Right atrium auricular region (tissue), 2 donors: Measurements from ENCODE around the gene LRRC3. TPM values are rescaled to one million over a fixed set of nuclear protein-coding genes. Genes with fewer than 3 reads are reported as not detected.

Experiments
- DNase-seq: peaks from one replicate; pipeline ENCODE4 v3.0.0-alpha.2; 2019; ENCODE audit warnings: low spot score
- H3K27ac ChIP-seq, 2 donors: fragments of 200-600 bp; sonication (generic); 1 replicate in 1 of 2; 2 replicates in 1 of 2; pipeline ENCODE4 v1.5.1; 2016 to 2019
- H3K27me3 ChIP-seq, 2 donors: fragments of 200-600 bp; sonication (generic); one replicate each; pipeline versions ENCODE4 v1.5.1 to v1.6.0; 2017 to 2019
- H3K36me3 ChIP-seq: fragments of 200-600 bp; sonication (generic); one replicate; pipeline ENCODE4 v1.5.1; 2016
- H3K4me1 ChIP-seq, 2 donors: fragments of 200-600 bp; sonication (generic); one replicate each; pipeline versions ENCODE4 v1.5.1 to v1.6.0; 2017 to 2019
- H3K4me3 ChIP-seq, 2 donors: fragments of 200-600 bp; sonication (generic); 1 replicate in 1 of 2; 2 replicates in 1 of 2; pipeline ENCODE4 v1.5.1; 2017 to 2019; ENCODE audit warnings: mild to moderate bottlenecking in 1 of 2, moderate library complexity in 1 of 2
- H3K9me3 ChIP-seq, 2 donors: fragments of 200-600 bp; sonication (generic); one replicate each; pipeline ENCODE4 v1.5.1; 2019
- total RNA-seq, 2 donors: library from RNA; depleted of rRNA; stranded (reverse); fragments of >200 nt; gene quantifications; one replicate each; pipeline ENCODE4 v1.1.0, GENCODE V29; 2016
- TF ChIP-seq, protein P1 (sequence below), 2 donors: fragments of 200-600 bp; sonication (generic); IDR thresholded peaks; one replicate each; pipeline ENCODE4 v1.5.1; 2019; ENCODE audit warnings: antibody characterized with exemption in 2 of 2

Gene LRRC3
- total RNA-seq, 2 donors from 2014 or later: 1.1 to 1.7 TPM

DNA sequence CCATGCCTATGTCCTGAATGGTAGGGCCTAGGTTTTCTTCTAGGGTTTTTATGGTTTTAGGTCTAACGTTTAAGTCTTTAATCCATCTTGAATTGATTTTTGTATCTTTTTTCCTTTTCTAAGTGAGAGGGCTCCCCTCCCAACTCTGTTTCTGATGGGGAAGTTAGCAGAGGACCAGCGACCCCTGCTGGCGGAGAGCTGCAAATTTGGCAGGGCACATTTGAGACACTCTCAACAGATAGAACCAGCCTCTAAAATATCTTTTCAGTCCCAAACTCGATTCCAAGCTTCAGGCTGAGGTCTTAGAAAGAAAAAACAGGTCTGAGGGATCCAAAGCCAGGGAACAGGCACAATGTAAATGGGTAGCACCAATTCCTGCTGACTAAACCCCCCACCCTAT is 32.5 kb downstream of the LRRC3 start:
- no peak overlapping the region for H3K4me3 ChIP-seq
- H3K27me3 ChIP-seq: no peaks in the 10 kb centered on the region
- no peaks in the 10 kb centered on the region for H3K4me1 ChIP-seq
- no peaks in the 10 kb centered on the region for H3K36me3 ChIP-seq
- H3K27ac ChIP-seq: no peak overlapping the region
- TF ChIP-seq, protein P1, sequence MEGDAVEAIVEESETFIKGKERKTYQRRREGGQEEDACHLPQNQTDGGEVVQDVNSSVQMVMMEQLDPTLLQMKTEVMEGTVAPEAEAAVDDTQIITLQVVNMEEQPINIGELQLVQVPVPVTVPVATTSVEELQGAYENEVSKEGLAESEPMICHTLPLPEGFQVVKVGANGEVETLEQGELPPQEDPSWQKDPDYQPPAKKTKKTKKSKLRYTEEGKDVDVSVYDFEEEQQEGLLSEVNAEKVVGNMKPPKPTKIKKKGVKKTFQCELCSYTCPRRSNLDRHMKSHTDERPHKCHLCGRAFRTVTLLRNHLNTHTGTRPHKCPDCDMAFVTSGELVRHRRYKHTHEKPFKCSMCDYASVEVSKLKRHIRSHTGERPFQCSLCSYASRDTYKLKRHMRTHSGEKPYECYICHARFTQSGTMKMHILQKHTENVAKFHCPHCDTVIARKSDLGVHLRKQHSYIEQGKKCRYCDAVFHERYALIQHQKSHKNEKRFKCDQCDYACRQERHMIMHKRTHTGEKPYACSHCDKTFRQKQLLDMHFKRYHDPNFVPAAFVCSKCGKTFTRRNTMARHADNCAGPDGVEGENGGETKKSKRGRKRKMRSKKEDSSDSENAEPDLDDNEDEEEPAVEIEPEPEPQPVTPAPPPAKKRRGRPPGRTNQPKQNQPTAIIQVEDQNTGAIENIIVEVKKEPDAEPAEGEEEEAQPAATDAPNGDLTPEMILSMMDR (IDR thresholded peaks at IDR 0.05): peak in 1 of 2 donors; percentile 18
- no peak for DNase-seq
- peaks cover 0 to 7% of the 10 kb centered on the region in 2 donors for H3K9me3 ChIP-seq

DNA sequence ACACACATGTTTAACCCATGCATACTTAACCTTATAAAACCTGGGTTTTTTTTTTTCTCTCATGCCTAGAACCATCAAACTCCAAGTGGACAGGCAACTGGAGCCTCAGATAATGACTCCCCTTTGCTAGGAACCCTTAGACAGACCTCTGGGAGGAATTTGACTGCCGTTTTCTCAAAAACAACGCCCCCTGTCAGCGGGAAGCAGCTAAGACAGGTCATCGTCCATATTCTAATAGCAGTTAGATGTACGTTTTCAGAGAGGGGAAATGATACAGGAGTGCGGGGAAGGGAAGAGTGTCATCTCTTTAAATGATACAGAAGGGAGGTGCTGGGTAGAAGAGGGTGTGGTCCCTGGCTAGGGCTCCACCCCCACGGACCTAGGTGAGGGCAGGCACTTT is 34.7 kb downstream of the LRRC3 start:
- Histone ChIP-seq H3K4me1 (no peaks in the 10 kb centered on the region), H3K27ac (no peak overlapping the region), H3K4me3 (no peak overlapping the region), H3K27me3 (no peaks in the 10 kb centered on the region), H3K36me3 (no peaks in the 10 kb centered on the region), H3K9me3 (peaks cover 0 to 16% of the 10 kb centered on the region in 2 donors)
- DNase-seq: no peak
- TF ChIP-seq, protein P1 (IDR thresholded peaks at IDR 0.05): no peak

DNA sequence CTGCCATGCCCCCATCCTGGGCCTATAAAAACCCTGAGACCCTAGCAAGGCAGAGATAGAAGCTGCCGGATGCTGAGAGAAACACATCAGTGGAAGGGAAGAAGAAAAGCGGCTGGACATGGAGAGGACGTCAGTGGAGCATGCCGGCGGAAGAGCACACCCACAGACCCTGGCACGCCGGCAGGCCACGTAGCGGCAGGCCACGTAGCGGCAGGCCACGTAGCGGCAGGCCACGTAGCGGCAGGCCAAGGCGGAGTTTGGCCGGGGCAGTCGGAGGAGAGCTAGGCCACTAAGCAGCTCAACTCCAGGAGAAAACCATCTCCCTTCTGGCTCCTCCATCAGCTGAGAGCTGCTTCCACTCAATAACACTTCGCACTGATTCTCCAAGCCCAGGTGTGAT is 35.1 kb downstream of the LRRC3 start:
- H3K27ac ChIP-seq: no peak overlapping the region
- DNase-seq: no peak
- no peaks in the 10 kb centered on the region for H3K27me3 ChIP-seq
- TF ChIP-seq, protein P1 (IDR thresholded peaks at IDR 0.05): no peak
- no peaks in the 10 kb centered on the region for H3K4me1 ChIP-seq
- H3K9me3 ChIP-seq: peaks cover 0 to 16% of the 10 kb centered on the region in 2 donors
- no peaks in the 10 kb centered on the region for H3K36me3 ChIP-seq
- H3K4me3 ChIP-seq: no peak overlapping the region

DNA sequence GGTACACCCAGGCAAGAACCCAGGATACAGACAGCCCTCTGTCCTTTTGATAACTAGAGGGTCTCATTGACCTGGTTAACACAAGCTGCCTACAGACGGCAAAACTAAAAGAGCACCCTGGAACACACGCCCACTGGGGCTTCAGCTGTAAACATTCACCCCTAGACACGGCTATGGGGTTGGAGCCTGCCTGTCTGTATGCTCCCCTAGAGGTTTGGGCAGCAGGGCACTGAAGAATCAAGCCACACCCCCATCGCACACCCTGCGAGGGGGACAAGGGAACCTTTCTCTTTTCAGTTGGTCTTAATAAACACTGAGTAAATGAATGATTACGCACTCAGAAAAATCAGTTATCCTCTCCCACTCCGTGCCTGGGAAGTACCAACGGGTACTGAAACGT is 35.5 kb downstream of the LRRC3 start:
- DNase-seq: no peak
- no peak overlapping the region for H3K4me3 ChIP-seq
- no peaks in the 10 kb centered on the region for H3K36me3 ChIP-seq
- no peaks in the 10 kb centered on the region for H3K4me1 ChIP-seq
- TF ChIP-seq, protein P1 (IDR thresholded peaks at IDR 0.05): no peak
- H3K9me3 ChIP-seq: peaks cover 0 to 16% of the 10 kb centered on the region in 2 donors
- H3K27me3 ChIP-seq: no peaks in the 10 kb centered on the region
- no peak overlapping the region for H3K27ac ChIP-seq

DNA sequence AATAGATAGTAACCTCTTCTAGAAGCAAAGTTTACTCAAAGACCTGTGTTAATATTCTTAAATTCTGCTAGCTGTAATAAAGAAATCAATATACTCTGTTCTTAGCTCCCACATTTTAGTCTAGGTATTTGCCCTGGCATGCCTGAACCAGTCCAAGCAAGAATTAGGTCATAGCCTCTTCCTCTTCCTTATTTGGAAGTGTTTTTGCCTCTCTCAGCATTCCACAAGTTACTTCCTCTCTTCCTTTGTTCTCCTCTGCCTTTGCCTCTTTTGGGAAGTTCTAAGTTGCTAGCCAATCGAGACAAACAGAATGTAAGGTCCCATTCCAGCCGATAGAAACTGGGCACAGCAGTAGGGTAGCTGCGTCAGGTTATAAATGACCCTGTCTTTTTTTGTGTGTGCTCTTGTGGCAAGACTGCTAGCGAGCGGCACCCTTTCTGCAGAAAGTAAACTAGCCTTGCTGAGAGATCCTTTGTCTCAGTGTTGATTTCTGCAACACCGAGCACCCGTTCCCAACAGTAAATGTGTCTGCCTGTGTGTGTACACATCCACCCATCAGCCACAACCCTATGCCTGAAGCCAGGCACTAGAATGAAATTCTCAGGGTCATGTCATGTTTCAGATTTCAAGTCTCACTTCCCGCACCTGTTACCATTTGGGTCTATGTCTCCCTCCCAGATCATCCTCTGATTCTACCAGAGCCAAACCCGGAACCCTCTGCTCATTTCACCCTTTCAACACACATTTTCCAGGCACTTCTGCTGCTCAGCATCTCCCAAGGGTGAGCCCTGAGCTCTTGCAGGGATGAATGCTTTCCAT is 37.5 kb downstream of the LRRC3 start:
- no peak overlapping the region for H3K4me3 ChIP-seq
- no peak for DNase-seq
- H3K4me1 ChIP-seq: peaks cover 0 to 16% of the 10 kb centered on the region in 2 donors
- H3K27me3 ChIP-seq: no peaks in the 10 kb centered on the region
- peaks cover 0 to 16% of the 10 kb centered on the region in 2 donors for H3K9me3 ChIP-seq
- no peak overlapping the region for H3K27ac ChIP-seq
- H3K36me3 ChIP-seq: no peaks in the 10 kb centered on the region
- TF ChIP-seq, protein P1 (IDR thresholded peaks at IDR 0.05): no peak
